ENCODE measurements around the gene STXBP1.
"Not testable (repeated sequence)": the region's sequence is repeated elsewhere in the genome, so short reads cannot be mapped to it uniquely, and the experiment has no call there.

The STXBP1 gene

GRCh38 chr9:127608104-127608966 lies 3.7 kb upstream of the STXBP1 start:
- intact Hi-C loops (cut with DNase I): no loop called here
- DNase-seq: peak; percentile 67 to 98 (median 87)

DNA sequence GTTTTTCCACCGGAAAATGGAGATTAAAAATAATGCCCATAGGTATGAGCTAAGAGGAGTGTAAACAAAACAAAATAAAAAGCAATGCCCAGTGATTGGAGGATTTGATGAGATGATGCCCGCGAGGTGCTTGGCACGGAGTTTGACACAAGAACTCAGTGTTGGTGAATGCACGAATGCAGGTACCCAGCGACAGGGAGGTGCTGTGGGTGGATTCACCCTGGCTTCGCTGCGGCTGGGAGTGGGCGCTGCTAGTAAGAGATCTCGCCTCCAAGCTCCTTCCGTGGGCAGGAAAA lies 526 bp upstream of the STXBP1 start:
- intact Hi-C loops (cut with DNase I): loop anchor here (5.0 kb wide), 2 partner anchors 121 to 306 kb away; partner anchors contain the start of gene ST6GALNAC4
- DNase-seq: no peak

DNA sequence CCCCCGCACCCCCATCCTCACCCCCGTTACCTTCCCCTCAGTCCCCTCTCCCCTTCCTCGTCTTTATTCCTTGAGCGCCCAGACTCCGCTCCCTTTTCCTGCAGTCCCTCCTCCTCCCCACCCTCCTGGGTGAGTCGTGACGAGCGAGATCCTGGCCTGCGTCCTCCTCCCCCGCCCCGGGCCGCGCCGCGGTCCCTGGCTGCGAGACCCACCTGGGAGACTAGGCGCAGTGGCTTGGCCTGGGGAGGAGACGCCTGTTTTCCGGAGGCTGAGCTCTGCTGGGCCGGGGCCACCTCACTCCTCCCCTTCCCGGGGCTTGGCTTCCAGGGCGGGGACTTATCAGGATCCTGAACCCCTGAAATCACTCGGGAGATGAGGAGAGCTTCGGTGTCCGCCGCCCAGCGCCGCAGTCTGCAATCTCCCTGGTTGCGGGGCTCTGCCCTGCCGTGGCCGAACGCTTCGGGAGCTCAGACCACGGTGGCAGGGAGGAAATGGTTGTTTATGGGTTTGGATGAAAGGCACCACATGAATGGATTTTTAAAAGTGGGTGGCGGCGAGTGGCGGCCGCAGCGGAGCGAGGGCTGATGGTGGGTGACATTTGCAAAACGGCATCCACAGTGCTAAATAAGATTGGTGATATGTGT lies 984 bp downstream of the STXBP1 start:
- peak; percentile 38 to 94 (median 56) for DNase-seq
- intact Hi-C loops (cut with DNase I): loop anchor here (5.0 kb wide), 2 partner anchors 119 to 304 kb away; partner anchors contain the start of gene ST6GALNAC4

- intact Hi-C loops (cut with DNase I): loop anchor here (5.0 kb wide), 2 partner anchors 119 to 304 kb away; partner anchors contain the start of gene ST6GALNAC4
- DNase-seq: no peak
Measured at GRCh38 chr9:127613583-127613954, 1.5 kb downstream of the STXBP1 start.

- no peak for DNase-seq
- intact Hi-C loops (cut with DNase I): loop anchor here (5.0 kb wide), 2 partner anchors 117 to 302 kb away; partner anchors contain the start of gene ST6GALNAC4
Measured at GRCh38 chr9:127614961-127615360, 2.9 kb downstream of the STXBP1 start.

DNA sequence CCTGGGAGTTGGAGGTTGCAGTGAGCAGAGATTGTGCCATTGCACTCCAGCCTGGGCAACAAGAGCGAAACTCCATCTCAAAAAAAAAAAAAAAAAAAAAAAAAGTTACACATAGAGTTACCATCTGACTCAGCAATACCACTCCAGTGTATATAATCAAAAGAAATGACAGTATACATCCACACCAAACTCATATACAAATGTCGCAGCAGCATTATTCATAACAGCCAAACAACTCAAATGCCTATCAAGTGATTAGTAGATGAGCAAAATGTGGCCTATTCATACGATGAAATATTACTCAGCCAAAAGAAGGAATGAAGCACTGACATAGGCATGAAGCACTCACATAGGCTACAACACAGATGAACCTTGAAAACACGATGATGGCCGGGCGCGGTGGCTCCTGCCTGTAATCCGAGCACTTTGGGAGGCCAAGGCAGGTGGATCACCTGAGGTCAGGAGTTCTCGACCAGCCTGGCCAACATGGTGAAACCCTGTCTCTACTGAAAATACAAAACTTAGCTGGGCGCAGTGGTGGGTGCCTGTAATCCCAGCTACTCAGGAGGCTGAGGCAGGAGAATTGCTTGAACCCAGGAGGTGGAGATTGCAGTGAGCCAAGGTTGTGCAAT lies 9.4 kb downstream of the STXBP1 start:
- DNase-seq; intact Hi-C loops (cut with DNase I): not testable (repeated sequence)

GRCh38 chr9:127626752-127627493 lies 14.8 kb downstream of the STXBP1 start:
- intact Hi-C loops (cut with DNase I): no loop called here

GRCh38 chr9:127627494-127627855 lies 15.4 kb downstream of the STXBP1 start:
- intact Hi-C loops (cut with DNase I): no loop called here
- DNase-seq: no peak

More at GRCh38 chr9:127626752-127627493, 14.8 kb downstream of the STXBP1 start:
- no peak for DNase-seq

DNA sequence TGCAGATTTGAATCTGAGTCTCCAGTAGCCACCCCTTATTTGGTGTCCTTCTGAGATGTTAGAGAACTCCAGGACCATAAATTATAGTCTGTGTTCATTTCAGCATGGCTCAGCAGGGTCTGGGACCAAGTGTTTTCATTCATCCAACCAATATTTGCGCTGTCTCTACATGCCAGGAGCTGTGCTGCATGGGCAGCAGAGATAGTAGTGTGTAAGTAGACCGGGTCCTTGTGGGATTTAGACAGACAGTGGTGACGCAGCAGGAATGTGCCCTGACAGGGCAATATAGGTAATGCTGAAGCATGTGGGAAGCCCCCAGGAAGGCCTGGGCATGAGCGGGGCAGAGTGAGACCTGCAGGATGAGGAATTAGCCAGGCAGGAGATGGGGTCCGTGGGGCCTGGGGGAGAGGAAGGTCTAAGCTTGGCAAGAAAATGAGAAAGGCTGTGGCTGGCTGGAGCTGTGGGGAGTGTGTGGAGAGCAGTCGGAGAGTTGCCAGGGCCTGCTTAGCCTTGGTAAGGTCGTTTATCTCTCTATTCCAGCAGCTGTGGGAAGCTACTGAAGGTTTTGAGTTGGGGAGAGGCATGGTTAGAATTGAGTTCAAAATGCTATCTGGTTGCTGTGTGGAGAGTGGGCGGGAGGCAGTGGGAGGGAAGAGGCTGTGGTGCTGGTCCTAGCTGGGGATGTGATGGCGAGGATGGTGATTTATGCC lies 16.8 kb downstream of the STXBP1 start:
- intact Hi-C loops (cut with DNase I): no loop called here
- DNase-seq: no peak

- DNase-seq: no peak
Measured at GRCh38 chr9:127629468-127630081, 17.5 kb downstream of the STXBP1 start.

DNA sequence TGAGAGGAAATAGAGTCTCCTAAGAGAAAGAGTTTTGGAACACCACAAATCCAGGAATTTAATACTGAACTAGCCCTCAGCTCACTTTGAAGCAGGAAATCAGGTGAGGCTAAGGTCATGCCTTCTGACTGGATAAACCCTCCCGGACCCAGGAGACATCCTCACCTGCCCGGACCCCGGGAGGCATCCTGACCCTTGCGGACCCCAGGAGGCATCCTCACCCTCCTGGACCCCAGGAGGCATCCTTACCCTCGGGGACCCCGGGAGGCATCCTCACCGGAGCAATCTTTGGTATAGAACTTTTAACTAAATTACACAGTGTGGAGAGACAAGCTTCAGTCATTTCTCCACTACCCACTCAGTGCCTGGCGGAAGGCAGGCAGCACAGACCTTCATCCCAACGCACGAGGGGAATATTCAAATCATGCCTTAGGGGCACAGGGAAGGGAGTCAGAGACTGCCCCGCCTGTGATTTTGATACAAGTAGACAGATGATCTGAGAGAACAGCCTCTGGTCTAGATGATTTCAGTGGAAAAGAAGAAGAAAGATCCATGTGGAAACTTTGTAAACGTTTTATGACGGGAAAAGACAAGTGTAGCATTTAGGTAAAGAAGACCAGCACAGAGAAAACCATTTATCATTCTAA lies 21.3 kb downstream of the STXBP1 start:
- DNase-seq: peak in 1 of 10 donors; percentile 66
- intact Hi-C loops (cut with DNase I): no loop called here

More at GRCh38 chr9:127629468-127630081, 17.5 kb downstream of the STXBP1 start:
- intact Hi-C loops (cut with DNase I): no loop called here

GRCh38 chr9:127634021-127634420 lies 21.9 kb downstream of the STXBP1 start:
- intact Hi-C loops (cut with DNase I): no loop called here
- DNase-seq: peak in 1 of 10 donors; percentile 7

- intact Hi-C loops (cut with DNase I): no loop called here
Measured at GRCh38 chr9:127634698-127635097, 22.6 kb downstream of the STXBP1 start.

DNA sequence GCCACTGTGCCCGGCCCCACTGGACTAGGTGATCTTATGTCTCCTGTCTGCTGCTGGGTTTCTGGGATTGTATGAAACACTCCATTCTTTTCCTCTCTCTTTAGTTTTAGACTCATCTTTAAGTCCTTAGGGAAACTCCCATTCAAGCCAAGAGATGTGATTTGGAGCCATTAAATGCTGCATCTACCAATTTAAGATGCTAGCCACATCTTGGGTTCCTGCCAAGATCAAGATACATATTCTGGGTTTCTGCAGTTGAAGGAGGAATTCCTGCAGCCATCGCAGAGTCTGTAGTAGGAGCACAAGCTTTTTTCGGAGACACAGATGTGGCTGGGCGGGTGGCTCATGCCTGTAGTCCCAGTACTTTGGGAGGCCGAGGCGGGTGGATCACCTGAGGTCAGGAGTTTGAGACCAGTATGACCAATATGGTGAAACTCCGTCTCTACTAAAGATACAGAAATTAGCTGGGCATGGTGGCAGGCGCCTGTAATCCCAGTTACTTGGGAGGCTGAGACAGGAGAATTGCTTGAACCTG lies 23.2 kb downstream of the STXBP1 start:
- intact Hi-C loops (cut with DNase I): no loop called here
- DNase-seq: peak in 2 of 10 donors; percentile 78 to 87

More at GRCh38 chr9:127634698-127635097, 22.6 kb downstream of the STXBP1 start:
- peak in 1 of 10 donors; percentile 9 for DNase-seq

DNA sequence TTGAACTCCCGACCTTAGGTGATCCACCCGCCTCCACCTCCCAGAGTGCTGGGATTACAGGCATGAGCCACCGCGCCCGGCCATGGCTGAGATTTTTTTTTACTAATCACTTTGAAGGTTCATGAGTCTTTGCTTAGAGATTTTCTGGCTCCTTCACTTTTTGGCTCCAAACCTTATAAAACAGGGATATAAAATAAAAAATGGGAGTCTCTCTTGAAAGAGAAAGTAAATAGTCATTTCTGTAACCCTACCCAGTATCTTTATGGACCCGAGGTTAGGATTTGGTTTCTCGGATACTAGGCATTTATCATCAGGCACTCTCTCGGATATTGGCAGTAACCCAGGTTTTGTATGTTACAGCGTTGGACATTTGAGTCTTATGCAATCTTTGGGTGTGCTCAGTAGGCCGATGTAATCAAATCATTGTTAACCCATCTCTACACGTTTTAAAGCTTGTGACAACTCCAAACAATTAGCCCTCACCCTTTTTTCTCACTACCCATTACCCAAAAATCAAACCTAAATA lies 25.3 kb downstream of the STXBP1 start:
- intact Hi-C loops (cut with DNase I): no loop called here
- DNase-seq: peak in 1 of 10 donors; percentile 43

DNA sequence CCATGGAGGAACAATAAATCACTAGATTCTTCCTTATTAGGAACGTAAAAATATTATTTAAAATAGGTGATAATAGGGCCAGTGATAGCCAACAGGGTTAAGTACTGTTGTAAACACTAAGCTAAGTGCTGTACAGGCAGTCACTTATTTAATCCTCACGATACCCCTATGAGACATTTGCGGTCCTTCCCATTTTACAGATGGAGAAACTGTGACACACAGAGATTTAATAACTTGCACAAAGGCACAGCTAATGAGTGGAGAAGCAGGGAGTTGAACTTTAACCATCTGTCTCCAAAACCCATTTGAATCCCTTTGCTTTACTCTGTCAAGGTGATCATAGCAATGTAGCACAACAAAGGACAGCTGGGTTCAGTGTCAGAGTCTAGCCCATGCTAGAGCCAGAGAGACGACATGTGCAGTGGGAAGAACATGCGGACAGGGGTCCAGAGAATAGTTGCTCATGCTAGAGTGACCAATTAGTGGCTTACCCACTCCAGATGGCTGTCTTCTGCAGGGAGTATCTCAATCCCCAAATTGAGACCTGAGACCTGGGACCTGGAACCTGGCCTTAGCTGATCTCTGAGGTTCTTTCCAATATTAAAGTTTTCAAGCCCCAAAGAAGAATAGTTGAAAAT lies 28.9 kb downstream of the STXBP1 start:
- peak in 1 of 10 donors; percentile 9 for DNase-seq
- intact Hi-C loops (cut with DNase I): no loop called here

DNA sequence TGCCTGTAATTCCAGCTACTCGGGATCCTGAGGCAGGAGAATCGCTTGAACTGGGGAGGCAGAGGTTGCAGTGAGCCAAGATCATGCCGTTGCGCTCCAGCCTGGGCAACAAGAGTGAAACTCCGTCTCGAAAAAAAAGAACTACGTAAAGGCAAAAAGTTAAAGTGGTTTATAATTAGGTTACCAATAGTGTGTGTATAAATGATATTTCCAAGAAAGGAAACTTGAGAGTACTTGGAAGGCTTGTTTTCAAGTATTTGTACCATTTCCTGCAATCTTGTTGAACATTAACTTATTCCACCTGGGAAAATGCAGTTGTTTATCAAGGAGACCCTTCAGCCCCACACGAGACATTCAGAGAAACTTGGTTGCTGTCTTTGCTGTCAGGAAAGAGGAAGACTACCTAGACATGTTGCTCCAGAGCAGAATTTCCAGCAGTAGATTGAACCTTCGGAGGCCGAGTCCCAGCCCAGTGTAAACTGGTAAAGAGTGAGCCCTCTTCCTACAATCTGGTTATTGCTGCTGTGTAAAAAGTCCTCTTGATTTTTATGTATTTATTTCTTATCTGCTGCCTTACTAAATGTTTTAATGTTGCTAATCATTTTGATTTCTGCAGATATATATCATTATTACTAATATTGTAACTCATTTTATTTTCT lies 30.1 kb downstream of the STXBP1 start:
- intact Hi-C loops (cut with DNase I): no loop called here
- DNase-seq: peak in 1 of 10 donors; percentile 16
